Measurements from ENCODE around the gene NOTCH1. TPM values are rescaled to one million over a fixed set of nuclear protein-coding genes. Genes with fewer than 3 reads are reported as not detected.

NOTCH1 gene
- total RNA-seq, 3 donors from 2014 or later (not counting 1 experiment from before 2014, with no cell fraction given): 126 to 228 (median 192) TPM

DNA sequence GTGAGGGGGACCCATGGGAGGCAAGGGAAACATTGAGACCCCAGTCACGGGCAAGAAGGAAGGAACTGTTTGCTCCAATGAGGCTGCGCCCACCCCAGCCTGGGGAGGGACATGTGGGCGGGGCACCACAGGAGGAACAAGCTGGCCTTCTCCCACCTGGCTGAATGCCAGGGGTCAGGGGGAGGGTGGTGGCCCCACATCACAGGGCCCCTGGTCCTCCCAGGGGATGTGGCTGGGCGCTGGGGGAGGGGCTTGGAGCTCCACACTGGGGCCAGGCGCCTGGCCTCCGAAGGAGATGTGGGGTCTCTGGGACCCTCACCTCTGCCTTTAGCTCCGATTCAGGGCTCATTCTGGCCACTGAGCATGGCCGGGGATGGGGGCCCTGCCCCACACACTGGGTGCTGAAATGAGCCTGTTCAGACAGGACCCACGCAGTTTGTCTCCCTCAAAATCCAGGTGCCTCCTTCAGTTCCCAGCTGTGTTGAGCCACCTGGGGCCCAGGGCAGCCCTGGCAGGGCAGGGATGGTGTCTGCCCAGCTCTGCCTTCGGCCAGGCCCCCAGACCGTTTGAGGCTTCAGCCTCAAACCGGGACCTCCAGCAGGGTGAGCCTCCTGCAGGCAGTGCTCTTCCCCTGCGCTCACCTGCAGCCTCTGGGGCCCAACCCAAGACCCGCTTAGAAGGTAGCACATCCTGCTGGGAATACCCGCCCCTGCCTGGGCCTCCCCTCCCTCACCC is 33.2 kb upstream of the NOTCH1 start:
- H3K36me3 Mint-ChIP-seq: no peaks in the 10 kb centered on the region
- Histone ChIP-seq H3K36me3 (ENCODE audit: control insufficient read depth, insufficient read depth, low read length) (no peaks in the 10 kb centered on the region), H3K4me3 (ENCODE audit: low read length) (no peak overlapping the region), H3K27me3 (ENCODE audit: control insufficient read depth, insufficient read depth, low read length) (no peaks in the 10 kb centered on the region), H3K27ac (ENCODE audit: low read length) (no peak overlapping the region), H3K9me3 (ENCODE audit: control insufficient read depth, insufficient read depth, low read length) (no peaks in the 10 kb centered on the region), H3K4me1 (ENCODE audit: control insufficient read depth, insufficient read depth, low read length) (peaks cover 38% of the 10 kb centered on the region)
- peaks cover 11 to 25% of the 10 kb centered on the region in 2 donors for H3K4me1 Mint-ChIP-seq
- ATAC-seq: peak in 2 of 3 donors; percentile 22 to 36
- peak in 1 of 2 donors; percentile 38 for DNase-seq
- peak overlapping the region in 1 of 2 donors; percentile 5 for H3K27ac Mint-ChIP-seq
- intact Hi-C loops (cut with micrococcal nuclease): no loop called here
- H3K27me3 Mint-ChIP-seq (ENCODE audit: low read depth in 2 of 2): no peaks in the 10 kb centered on the region
- WGBS (ENCODE audit: insufficient coverage): 58% methylated on average over 15 of the region's 15 CpGs
- H3K4me3 Mint-ChIP-seq: no peak overlapping the region
- H3K9me3 Mint-ChIP-seq: no peaks in the 10 kb centered on the region
- TF ChIP-seq, protein P1, sequence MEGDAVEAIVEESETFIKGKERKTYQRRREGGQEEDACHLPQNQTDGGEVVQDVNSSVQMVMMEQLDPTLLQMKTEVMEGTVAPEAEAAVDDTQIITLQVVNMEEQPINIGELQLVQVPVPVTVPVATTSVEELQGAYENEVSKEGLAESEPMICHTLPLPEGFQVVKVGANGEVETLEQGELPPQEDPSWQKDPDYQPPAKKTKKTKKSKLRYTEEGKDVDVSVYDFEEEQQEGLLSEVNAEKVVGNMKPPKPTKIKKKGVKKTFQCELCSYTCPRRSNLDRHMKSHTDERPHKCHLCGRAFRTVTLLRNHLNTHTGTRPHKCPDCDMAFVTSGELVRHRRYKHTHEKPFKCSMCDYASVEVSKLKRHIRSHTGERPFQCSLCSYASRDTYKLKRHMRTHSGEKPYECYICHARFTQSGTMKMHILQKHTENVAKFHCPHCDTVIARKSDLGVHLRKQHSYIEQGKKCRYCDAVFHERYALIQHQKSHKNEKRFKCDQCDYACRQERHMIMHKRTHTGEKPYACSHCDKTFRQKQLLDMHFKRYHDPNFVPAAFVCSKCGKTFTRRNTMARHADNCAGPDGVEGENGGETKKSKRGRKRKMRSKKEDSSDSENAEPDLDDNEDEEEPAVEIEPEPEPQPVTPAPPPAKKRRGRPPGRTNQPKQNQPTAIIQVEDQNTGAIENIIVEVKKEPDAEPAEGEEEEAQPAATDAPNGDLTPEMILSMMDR (IDR thresholded peaks at IDR 0.05): no peak

DNA sequence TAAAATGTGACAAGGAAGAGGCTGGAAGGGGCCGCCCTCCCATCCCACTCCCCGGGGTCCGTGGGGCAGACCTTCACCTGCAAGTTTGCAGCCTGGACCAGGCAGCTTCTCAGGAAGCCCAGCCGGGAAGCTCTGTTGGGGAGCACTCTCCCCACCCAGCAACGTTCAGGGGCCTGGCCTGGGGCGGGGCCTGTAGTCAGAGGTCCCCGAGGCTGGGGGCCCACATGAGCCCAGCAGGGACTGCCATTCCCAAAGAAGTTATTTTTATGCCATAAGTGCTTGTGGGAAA is 32.7 kb upstream of the NOTCH1 start:
- no peak for DNase-seq
- Histone ChIP-seq H3K4me1 (ENCODE audit: control insufficient read depth, insufficient read depth, low read length) (peaks cover 44% of the 10 kb centered on the region), H3K9me3 (ENCODE audit: control insufficient read depth, insufficient read depth, low read length) (no peaks in the 10 kb centered on the region), H3K27ac (ENCODE audit: low read length) (no peak overlapping the region), H3K4me3 (ENCODE audit: low read length) (no peak overlapping the region), H3K27me3 (ENCODE audit: control insufficient read depth, insufficient read depth, low read length) (no peaks in the 10 kb centered on the region), H3K36me3 (ENCODE audit: control insufficient read depth, insufficient read depth, low read length) (no peaks in the 10 kb centered on the region)
- Mint-ChIP-seq H3K9me3 (no peaks in the 10 kb centered on the region), H3K36me3 (no peaks in the 10 kb centered on the region), H3K4me3 (no peak overlapping the region), H3K4me1 (peaks cover 17 to 28% of the 10 kb centered on the region in 2 donors), H3K27ac (no peak overlapping the region), H3K27me3 (ENCODE audit: low read depth in 2 of 2) (no peaks in the 10 kb centered on the region)
- TF ChIP-seq, protein P1 (IDR thresholded peaks at IDR 0.05): no peak
- intact Hi-C loops (cut with micrococcal nuclease): no loop called here
- ATAC-seq: no peak
- 42% methylated on average over 7 of the region's 7 CpGs for WGBS (ENCODE audit: insufficient coverage)

DNA sequence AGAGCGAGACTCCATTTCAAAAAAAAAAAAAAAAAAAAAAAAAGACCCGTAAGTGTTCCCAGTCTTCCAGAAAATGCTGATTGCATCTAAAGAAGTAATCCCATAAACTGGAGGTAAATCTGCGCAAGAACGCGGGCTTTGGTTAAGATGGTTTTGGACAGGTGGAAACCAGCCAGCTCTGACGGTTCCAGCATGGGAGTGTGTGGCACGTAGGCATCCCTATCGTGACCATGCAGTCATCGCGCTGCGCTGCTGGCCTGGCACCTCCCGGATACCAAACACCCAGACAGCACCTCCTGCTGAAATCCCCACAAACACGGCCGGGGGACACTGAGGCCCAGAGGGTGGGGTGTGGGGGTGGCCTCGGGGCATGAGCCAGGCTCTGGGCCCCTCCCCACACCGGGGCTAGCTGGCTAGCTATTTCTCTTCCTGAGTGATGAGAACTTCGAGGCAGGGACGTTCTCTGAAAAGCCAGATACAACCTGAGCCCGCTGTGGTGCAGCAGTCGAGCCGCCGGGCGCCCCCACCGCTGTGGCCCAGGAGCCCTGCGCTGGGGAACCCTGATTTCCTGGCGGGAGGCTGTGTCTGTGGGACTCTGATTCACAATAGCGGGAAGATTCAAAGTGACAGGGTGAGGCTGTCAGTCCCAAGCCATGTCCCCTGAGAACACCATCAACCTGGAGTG is 32.2 kb upstream of the NOTCH1 start:
- no peak for DNase-seq
- peak in 1 of 3 donors; percentile 30 for ATAC-seq
- Histone ChIP-seq H3K27me3 (ENCODE audit: control insufficient read depth, insufficient read depth, low read length) (no peaks in the 10 kb centered on the region), H3K36me3 (ENCODE audit: control insufficient read depth, insufficient read depth, low read length) (no peaks in the 10 kb centered on the region), H3K27ac (ENCODE audit: low read length) (no peak overlapping the region), H3K4me1 (ENCODE audit: control insufficient read depth, insufficient read depth, low read length) (peaks cover 48% of the 10 kb centered on the region), H3K4me3 (ENCODE audit: low read length) (no peak overlapping the region), H3K9me3 (ENCODE audit: control insufficient read depth, insufficient read depth, low read length) (no peaks in the 10 kb centered on the region)
- WGBS (ENCODE audit: insufficient coverage): 65% methylated on average over 27 of the region's 27 CpGs
- Mint-ChIP-seq H3K4me1 (peaks cover 21 to 33% of the 10 kb centered on the region in 2 donors), H3K4me3 (no peak overlapping the region), H3K27me3 (ENCODE audit: low read depth in 2 of 2) (no peaks in the 10 kb centered on the region), H3K36me3 (no peaks in the 10 kb centered on the region), H3K9me3 (no peaks in the 10 kb centered on the region), H3K27ac (no peak overlapping the region)
- TF ChIP-seq, protein P1 (IDR thresholded peaks at IDR 0.05): no peak
- intact Hi-C loops (cut with micrococcal nuclease): no loop called here
